NCI-H82 (cell line): Measurements from ENCODE around the gene EMCN.
"Not testable (repeated sequence)": the region's sequence is repeated elsewhere in the genome, so short reads cannot be mapped to it uniquely, and the experiment has no call there.

Experiments
- DNase-seq: peaks from one replicate; lab custom pipeline; 2025; lab: John Stamatoyannopoulos, UW

EMCN gene

GRCh38 chr4:100517864-100518341 lies at the start of gene EMCN:
EMCN (minus strand) TSS chr4:100518022; CDS start chr4:100517914, 108 bp downstream.
- no peak for DNase-seq

- no peak for DNase-seq
Measured at GRCh38 chr4:100566396-100566795, 48.6 kb upstream of the EMCN start.

- DNase-seq, result no peak
Measured at GRCh38 chr4:100557306-100557705, 39.5 kb upstream of the EMCN start.

- no peak for DNase-seq
Measured at GRCh38 chr4:100555611-100556337, 38.0 kb upstream of the EMCN start.

GRCh38 chr4:100548200-100548560 lies 30.4 kb upstream of the EMCN start:
- no peak for DNase-seq

GRCh38 chr4:100547541-100548199 lies 29.8 kb upstream of the EMCN start:
- DNase-seq, result no peak

- DNase-seq, result no peak
Measured at GRCh38 chr4:100545427-100545826, 27.6 kb upstream of the EMCN start.

GRCh38 chr4:100540131-100540530 lies 22.3 kb upstream of the EMCN start:
- DNase-seq, result no peak

GRCh38 chr4:100539706-100540105 lies 21.9 kb upstream of the EMCN start:
- no peak for DNase-seq

GRCh38 chr4:100533741-100534140 lies 15.9 kb upstream of the EMCN start:
- DNase-seq, result no peak

- DNase-seq, result not testable (repeated sequence)
Measured at GRCh38 chr4:100530161-100530560, 12.3 kb upstream of the EMCN start.

- DNase-seq, result no peak
Measured at GRCh38 chr4:100525686-100526085, 7.9 kb upstream of the EMCN start.

- no peak for DNase-seq
Measured at GRCh38 chr4:100519205-100519604, 1.4 kb upstream of the EMCN start.

GRCh38 chr4:100516225-100516624 lies 1.6 kb downstream of the EMCN start:
- DNase-seq, result no peak

GRCh38 chr4:100511896-100512295 lies 5.9 kb downstream of the EMCN start:
- DNase-seq, result no peak

GRCh38 chr4:100510551-100510950 lies 7.3 kb downstream of the EMCN start:
- no peak for DNase-seq

- DNase-seq, result no peak
Measured at GRCh38 chr4:100509386-100509785, 8.4 kb downstream of the EMCN start.

GRCh38 chr4:100508691-100509090 lies 9.1 kb downstream of the EMCN start:
- no peak for DNase-seq

- DNase-seq, result no peak
Measured at GRCh38 chr4:100504086-100504874, 13.5 kb downstream of the EMCN start.

- DNase-seq, result no peak
Measured at GRCh38 chr4:100497791-100498190, 20.0 kb downstream of the EMCN start.

GRCh38 chr4:100495074-100495473 lies 22.7 kb downstream of the EMCN start:
- DNase-seq, result no peak

GRCh38 chr4:100494166-100494565 lies 23.7 kb downstream of the EMCN start:
- DNase-seq, result no peak

GRCh38 chr4:100493756-100494155 lies 24.1 kb downstream of the EMCN start:
- no peak for DNase-seq
